Measurements from ENCODE around the gene SIGLEC10. TPM values are rescaled to one million over a fixed set of nuclear protein-coding genes. Genes with fewer than 3 reads are reported as not detected.

Gene SIGLEC10
- total RNA-seq, 3 donors from 2014 or later (not counting 1 experiment from before 2014, with no cell fraction given): 1.7 to 28.9 (median 6.6) TPM

DNA sequence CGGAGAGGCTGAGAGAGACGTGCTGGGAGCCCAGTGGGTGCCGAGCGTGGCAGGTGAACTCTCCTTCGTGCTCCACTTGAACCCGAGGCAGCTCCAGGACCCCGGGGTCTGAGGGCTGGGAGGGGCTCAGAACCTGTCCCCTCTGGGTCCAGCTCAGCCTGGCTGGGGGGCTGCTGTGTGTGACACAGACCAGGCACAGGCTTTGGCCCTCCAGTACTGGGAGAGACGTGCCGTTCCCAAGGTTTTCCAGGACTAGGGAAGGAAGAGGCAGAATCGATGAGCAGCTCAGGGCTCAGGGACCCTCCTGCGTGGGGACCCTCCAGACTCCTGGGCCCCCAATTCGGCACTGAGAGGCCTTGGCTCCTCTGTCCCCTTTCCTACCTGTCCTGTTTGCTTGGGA lies 2.3 kb downstream of the SIGLEC10 start:
- Histone ChIP-seq H3K27ac (ENCODE audit: low read length) (no peak overlapping the region), H3K4me3 (ENCODE audit: low read length) (no peak overlapping the region), H3K27me3 (ENCODE audit: control insufficient read depth, insufficient read depth, low read length) (no peaks in the 10 kb centered on the region), H3K9me3 (ENCODE audit: control insufficient read depth, insufficient read depth, low read length) (no peaks in the 10 kb centered on the region), H3K4me1 (ENCODE audit: control insufficient read depth, insufficient read depth, low read length) (peaks cover 31% of the 10 kb centered on the region), H3K36me3 (ENCODE audit: control insufficient read depth, insufficient read depth, low read length) (peaks cover 2% of the 10 kb centered on the region)
- Mint-ChIP-seq H3K4me3 (no peak overlapping the region), H3K27me3 (ENCODE audit: low read depth in 2 of 2) (no peaks in the 10 kb centered on the region), H3K27ac (no peak overlapping the region), H3K4me1 (peaks cover 17 to 31% of the 10 kb centered on the region in 2 donors), H3K36me3 (no peaks in the 10 kb centered on the region), H3K9me3 (no peaks in the 10 kb centered on the region)
- no peak for ATAC-seq
- intact Hi-C loops (cut with micrococcal nuclease): no loop called here
- DNase-seq: no peak
- 96% methylated on average over 12 of the region's 12 CpGs for WGBS (ENCODE audit: insufficient coverage)
- TF ChIP-seq, protein P1, sequence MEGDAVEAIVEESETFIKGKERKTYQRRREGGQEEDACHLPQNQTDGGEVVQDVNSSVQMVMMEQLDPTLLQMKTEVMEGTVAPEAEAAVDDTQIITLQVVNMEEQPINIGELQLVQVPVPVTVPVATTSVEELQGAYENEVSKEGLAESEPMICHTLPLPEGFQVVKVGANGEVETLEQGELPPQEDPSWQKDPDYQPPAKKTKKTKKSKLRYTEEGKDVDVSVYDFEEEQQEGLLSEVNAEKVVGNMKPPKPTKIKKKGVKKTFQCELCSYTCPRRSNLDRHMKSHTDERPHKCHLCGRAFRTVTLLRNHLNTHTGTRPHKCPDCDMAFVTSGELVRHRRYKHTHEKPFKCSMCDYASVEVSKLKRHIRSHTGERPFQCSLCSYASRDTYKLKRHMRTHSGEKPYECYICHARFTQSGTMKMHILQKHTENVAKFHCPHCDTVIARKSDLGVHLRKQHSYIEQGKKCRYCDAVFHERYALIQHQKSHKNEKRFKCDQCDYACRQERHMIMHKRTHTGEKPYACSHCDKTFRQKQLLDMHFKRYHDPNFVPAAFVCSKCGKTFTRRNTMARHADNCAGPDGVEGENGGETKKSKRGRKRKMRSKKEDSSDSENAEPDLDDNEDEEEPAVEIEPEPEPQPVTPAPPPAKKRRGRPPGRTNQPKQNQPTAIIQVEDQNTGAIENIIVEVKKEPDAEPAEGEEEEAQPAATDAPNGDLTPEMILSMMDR (IDR thresholded peaks at IDR 0.05): no peak

- intact Hi-C loops (cut with micrococcal nuclease): no loop called here
- no peaks in the 10 kb centered on the region for H3K9me3 ChIP-seq (ENCODE audit: control insufficient read depth, insufficient read depth, low read length)
- DNase-seq (no peak), ATAC-seq (no peak)
- no peak overlapping the region for H3K27ac Mint-ChIP-seq
- H3K27ac ChIP-seq (ENCODE audit: low read length): no peak overlapping the region
- H3K36me3 Mint-ChIP-seq: no peaks in the 10 kb centered on the region
- 92% methylated on average over 13 of the region's 15 CpGs for WGBS (ENCODE audit: insufficient coverage)
- no peaks in the 10 kb centered on the region for H3K27me3 ChIP-seq (ENCODE audit: control insufficient read depth, insufficient read depth, low read length)
- no peaks in the 10 kb centered on the region for H3K27me3 Mint-ChIP-seq (ENCODE audit: low read depth in 2 of 2)
- peaks cover 2% of the 10 kb centered on the region for H3K36me3 ChIP-seq (ENCODE audit: control insufficient read depth, insufficient read depth, low read length)
- TF ChIP-seq, protein P1 (IDR thresholded peaks at IDR 0.05): no peak
- peaks cover 20 to 34% of the 10 kb centered on the region in 2 donors for H3K4me1 Mint-ChIP-seq
- no peaks in the 10 kb centered on the region for H3K9me3 Mint-ChIP-seq
- H3K4me3 Mint-ChIP-seq: no peak overlapping the region
- H3K4me1 ChIP-seq (ENCODE audit: control insufficient read depth, insufficient read depth, low read length): peaks cover 21% of the 10 kb centered on the region
- H3K4me3 ChIP-seq (ENCODE audit: low read length): no peak overlapping the region
Observed at GRCh38 chr19:51410950-51411748, 6.3 kb downstream of the SIGLEC10 start.

DNA sequence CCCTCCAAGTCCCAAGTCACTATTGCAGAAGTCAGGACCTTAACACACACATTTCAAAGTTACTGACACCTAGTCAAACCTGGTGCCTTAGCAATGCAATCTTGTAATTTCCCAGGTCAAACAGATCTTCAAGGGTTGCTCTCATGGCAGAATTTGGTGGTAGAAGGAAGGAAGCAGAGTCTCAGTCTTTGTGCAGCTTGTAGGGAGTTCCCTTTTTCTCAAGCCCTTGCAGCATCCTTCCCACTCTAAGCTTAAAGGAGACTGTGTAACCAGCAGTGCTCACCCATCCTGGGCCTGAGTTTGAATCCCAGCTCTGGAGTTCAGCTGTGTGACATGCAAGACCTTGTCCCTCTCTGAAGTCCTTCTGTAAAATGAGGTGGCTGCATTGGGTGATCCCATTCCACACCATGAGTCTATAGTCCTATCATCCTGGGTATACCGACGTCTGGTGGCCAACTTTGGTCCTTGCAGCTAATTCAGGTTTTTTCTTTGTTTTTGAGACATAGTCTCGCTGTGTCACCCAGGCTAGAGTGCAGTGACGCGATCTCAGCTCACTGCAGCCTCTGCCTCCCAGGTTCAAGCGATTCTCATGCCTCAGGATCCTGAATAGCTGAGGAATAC lies 9.8 kb downstream of the SIGLEC10 start:
- intact Hi-C loops (cut with micrococcal nuclease): loop anchor here (1.0 kb wide), 1 partner anchor 69 kb away; no protein-coding TSS in a partner anchor
- Histone ChIP-seq H3K27me3 (ENCODE audit: control insufficient read depth, insufficient read depth, low read length) (no peaks in the 10 kb centered on the region), H3K27ac (ENCODE audit: low read length) (no peak overlapping the region), H3K4me3 (ENCODE audit: low read length) (no peak overlapping the region), H3K36me3 (ENCODE audit: control insufficient read depth, insufficient read depth, low read length) (no peaks in the 10 kb centered on the region), H3K9me3 (ENCODE audit: control insufficient read depth, insufficient read depth, low read length) (peaks cover 3% of the 10 kb centered on the region), H3K4me1 (ENCODE audit: control insufficient read depth, insufficient read depth, low read length) (peaks cover 17% of the 10 kb centered on the region)
- 58% methylated on average over 6 of the region's 6 CpGs for WGBS (ENCODE audit: insufficient coverage)
- H3K4me1 Mint-ChIP-seq: peaks cover 20 to 40% of the 10 kb centered on the region in 2 donors
- H3K9me3 Mint-ChIP-seq: no peaks in the 10 kb centered on the region
- DNase-seq (peak in 1 of 2 donors; percentile 66), ATAC-seq (peak; percentile 63 to 95 (median 79))
- TF ChIP-seq, protein P1 (IDR thresholded peaks at IDR 0.05): peak; percentile 62
- no peak overlapping the region for H3K4me3 Mint-ChIP-seq
- H3K27ac Mint-ChIP-seq: no peak overlapping the region
- H3K36me3 Mint-ChIP-seq: peaks cover 8% of the 10 kb centered on the region
- H3K27me3 Mint-ChIP-seq (ENCODE audit: low read depth in 2 of 2): no peaks in the 10 kb centered on the region
